AG08395 (cell line): Measurements from ENCODE around the gene WDR26.
"Not testable (repeated sequence)": the region's sequence is repeated elsewhere in the genome, so short reads cannot be mapped to it uniquely, and the experiment has no call there.

ENCODE experiments used
- DNase-seq: peaks from one replicate; pipeline ENCODE4 v3.0.0; 2012; ENCODE audit warnings: mixed read lengths, low spot score

Gene WDR26

DNA sequence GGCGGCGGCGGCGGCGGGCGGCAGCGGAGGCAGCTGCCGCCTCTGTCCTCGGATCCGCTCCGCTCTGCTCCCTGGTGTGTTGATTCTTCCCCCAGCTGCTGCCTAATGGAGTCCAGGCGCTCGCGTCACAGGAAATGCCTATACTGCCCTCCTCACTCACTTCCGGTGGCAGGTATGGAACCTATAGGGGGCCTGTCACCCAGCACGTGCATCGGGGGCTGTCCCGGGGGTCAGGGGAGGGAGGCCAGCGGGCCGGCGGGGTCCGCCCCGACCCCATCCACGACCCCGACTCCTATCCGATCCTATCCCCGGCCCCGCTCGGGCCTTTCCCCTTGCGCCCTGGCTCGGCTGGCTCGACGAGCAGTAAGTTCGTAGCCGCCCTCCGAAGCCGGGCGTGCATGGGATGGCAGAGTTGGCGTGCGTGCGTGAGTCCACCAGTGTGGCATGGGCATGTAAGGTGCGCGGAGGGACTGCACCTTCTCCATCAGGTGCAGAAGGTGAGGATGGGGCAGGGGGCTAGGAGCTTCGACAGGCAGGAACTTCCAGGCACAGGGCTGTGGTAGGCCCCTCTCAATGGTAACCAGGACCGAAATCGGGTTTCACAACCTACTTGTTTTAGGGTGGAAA is at the start of gene WDR26:
Gene WDR26 (minus strand): TSS at position 107 of the 627 bp plus-strand sequence.
- peak; percentile 76 for DNase-seq

DNA sequence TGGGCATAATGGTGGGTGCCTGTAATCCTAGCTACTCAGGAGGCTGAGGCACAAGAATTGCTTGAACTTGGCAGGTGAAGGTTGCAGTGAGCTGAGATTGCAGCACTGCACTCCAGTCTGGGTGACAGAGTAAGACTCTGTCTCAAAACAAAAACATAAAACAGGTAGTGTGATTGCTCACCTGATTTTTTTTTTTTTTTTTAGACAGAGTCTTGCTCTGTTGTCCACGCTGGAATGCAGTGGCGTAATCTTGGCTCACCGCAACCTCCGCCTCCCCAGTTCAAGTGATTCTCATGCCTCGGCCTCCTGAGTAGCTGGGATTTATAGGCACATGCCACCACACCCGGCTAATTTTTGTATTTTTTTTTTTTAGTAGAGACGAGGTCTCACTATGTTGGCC is 48.6 kb upstream of the WDR26 start:
- DNase-seq, result not testable (repeated sequence)

DNA sequence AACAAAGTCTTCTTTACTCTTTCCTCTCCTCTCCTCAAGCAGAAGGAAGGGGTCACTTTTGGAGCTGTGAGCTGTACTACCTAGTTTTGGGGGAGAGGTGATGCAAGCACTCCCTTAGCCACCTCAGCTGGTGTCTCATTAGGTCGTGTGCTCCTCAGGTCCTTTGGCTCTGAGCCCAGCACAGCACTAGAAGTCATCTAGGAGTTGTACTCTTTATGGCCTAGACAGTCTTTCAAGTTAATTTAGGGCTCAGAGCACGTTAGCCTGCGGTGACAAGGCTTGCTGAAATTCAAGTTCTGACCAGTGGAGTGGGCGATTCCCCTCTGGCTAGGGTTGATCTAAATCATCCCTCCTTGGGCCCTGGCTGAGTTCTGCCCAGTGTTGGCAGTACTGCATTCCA is 48.0 kb upstream of the WDR26 start:
- DNase-seq, result no peak

DNA sequence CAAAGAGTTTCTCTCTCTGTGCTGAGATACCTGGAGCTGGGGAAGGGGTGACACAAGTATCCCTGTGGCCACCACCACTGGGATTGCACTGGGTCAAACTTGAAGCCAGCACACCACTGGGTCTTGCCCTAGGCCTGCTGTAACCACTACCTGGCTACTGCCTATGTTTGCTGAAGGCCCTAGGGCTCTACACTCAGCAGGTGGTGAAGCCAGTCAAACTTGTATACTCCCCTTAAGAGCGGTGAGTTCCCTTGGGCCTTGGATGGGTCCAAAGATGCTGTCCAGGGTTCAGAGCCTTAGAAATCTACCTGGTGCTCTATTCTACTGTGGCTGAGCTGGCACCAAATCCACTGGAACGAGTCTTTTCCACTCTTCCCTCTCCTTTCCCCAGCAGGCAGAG is 47.0 kb upstream of the WDR26 start:
- DNase-seq, result no peak

DNA sequence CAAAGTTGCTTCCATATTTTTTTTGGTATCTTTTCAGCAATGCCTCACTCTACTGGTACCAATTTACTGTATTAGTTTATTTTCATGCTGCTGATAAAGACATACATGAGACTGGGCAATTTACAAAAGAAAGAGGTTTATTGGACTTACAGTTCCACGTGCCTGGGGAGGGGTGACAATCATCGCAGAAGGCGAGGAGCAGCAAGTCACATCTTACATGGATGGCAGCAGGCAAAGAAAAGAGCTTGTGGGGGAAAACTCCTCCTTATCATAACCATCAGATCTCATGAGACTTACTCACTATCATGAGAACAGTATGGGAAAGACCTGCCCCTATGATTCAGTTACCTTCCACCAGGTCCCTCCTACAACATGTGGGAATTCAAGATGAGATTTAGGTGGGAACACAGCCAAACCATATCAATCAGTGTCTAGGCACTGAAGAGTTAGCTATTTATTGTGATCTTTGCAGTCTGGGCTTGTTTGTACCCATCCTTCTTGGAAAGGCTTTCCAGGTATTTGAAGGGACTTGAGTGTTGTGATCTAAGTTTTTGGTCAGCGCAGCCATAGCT is 46.4 kb upstream of the WDR26 start:
- DNase-seq, result not testable (repeated sequence)

DNA sequence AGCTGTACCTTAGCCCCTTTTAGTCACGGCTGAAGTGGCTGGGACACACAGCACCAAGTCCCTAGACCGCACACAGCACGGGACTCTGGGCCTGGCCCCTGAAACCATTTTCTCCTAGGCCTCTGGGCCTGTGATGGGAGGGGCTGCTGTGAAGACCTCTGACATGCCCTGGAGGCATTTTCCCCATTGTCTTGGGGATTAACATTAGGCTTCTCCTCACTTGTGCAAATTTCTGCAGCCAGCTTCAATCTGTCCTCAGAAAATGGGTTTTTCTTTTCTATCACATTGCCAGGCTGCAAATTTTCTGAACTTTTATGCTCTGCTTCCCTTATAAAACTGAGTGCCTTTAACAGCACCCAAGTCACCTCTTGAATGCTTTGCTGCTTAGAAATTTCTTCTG is 45.6 kb upstream of the WDR26 start:
- DNase-seq, result not testable (repeated sequence)

DNA sequence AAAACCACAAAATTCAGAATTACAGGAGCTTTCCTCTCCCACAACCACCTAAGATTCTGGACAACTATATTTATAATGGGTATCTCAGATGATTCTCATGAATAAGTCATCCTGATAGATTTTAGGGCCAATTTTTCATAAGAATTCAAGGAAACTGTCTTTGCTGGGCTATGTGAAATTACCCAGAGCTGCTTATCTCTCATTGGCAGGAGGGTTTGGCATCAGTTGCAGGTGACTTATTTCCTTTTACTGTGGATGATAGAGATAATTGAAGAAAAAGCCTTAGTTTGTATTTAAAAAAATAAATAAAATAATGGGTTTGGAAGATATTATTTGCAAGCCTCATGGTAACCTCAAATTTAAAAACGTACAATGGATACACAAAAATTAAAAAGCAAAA is 38.2 kb upstream of the WDR26 start:
- DNase-seq, result no peak

DNA sequence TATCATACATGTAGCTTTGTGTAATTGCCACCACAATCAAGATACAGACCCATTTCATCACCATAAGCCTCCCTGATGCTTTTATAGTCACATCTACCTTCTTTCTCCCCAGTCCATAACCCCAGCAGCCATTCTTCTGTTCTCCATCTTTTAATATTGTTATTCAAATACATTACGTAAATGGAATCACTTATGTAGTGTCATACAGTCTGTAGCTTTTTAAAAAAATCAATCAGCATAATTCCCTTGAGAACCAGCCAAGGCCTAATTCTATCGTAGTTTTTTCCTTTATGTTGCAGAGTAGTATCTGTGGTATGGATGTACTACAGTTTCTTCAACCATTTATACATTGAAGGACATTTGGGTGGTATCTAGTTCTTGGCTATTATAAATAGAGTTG is 31.6 kb upstream of the WDR26 start:
- DNase-seq, result no peak

DNA sequence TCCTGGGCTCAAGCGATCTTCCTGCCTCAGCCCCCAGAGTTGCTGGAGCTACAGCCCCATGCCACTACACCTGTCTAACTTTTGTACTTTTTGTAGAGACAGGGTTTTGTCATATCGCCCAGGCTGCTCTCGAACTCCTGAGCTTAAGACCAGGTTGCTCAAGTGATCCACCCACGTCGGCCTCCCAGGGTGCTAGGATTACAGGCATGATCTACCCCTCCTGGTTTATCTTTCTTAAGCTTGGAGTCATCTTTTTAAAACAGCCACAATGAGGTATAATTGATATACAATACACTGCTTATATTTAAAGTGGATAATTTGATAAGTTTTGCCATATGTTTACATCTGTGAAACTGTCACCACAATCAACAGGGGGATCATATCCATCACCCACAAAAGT is 25.4 kb upstream of the WDR26 start:
- no peak for DNase-seq

DNA sequence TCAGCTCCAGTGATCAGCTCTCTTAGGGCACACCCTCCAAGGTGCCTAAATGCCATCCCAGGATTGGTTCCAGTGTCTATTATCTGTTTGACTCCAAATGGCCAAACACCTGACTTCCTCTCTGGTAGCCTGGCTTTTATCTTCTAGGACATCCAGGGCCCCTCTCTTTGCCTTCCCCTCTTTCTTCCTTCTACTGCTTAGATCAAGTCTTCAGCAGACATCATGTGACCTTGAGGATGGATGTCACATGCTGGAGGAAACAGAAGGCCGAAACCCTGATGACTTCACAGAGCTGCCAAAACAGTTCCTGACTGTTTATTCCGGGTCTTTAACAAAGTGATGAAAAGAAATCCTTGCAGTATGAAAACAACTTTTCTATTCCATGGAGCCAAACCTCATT is 24.4 kb upstream of the WDR26 start:
- no peak for DNase-seq

DNA sequence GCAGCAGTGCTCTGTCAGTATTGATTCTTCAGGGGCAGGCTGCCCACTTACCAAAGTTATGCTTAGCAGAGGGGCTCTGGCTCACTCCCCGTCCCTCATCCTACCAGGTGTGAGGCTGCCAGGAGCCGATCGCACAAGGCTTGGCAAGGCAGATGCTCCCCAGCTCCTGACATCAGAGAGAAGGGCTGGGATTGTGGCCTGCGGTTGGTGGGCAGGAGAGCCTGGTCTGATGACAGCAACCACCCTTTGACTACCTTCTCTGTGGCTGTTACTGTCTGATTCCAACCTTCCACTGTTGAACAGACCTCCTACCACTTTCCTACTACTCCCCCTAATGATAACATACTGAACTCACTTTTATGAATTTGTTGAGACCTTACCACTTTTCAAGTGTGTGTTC is 23.7 kb upstream of the WDR26 start:
- no peak for DNase-seq

DNA sequence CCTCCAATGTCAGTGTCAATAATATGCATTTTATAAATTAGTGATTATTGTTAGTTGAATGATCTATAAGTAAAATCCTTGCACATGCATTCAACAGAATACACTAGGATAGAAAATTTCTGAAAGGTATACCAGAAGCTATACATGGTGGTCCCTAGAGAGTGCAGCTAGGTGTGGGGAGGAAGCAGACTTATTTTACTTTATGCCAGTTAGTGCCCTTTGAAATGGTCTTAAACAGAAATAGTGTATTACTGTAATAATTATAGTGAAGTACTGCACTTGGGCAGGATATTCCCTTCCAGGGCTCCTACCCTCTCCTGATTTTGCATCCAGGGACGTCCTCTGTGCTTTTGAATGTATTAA is 23.2 kb upstream of the WDR26 start:
- DNase-seq, result no peak

DNA sequence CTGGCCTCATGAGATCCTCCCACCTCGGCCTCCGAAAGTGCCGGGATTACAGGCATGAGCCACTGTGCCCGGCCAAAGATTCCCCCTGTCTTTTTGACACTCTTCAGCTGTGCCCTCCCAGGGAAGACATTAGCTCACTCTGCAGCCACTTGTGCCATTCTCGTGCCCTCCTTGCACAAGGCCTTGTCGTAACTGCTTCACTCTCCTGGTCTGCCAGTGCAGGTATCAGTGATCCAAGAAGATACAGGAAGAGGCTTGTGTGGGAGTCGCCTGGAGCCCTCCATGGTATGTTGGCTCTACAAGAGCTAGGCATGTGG is 22.0 kb upstream of the WDR26 start:
- DNase-seq, result no peak

DNA sequence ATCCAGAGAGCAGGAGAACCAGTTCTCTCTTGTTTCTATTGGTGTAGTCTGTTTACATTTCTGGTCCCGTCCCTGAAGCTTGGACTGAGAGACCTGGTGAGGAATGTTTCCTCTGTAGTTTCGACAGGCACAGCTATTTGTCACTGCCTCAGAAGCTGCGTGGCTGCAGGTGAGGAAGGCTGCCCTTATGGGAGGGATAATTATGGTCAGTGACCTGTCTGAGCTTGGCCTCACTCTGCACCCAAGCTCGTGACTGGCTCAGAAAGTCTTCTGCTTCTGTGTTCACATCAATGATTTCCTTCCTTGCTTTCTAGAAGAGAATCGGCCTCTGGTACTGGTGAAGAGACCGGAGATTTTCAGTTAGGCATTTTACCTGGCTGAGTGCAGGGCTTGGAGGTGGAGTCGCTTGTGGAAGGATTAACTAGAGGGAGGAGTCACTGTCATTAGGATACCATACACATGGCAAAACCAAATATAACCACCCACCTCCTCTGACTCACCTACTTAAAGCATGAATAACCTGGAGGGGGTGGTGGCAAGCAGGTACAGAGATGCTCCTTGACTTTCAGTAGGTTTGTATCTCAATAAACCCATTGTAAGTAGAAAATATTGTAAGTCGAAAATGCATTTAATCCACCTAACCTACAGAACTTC is 19.9 kb upstream of the WDR26 start:
- DNase-seq, result no peak

DNA sequence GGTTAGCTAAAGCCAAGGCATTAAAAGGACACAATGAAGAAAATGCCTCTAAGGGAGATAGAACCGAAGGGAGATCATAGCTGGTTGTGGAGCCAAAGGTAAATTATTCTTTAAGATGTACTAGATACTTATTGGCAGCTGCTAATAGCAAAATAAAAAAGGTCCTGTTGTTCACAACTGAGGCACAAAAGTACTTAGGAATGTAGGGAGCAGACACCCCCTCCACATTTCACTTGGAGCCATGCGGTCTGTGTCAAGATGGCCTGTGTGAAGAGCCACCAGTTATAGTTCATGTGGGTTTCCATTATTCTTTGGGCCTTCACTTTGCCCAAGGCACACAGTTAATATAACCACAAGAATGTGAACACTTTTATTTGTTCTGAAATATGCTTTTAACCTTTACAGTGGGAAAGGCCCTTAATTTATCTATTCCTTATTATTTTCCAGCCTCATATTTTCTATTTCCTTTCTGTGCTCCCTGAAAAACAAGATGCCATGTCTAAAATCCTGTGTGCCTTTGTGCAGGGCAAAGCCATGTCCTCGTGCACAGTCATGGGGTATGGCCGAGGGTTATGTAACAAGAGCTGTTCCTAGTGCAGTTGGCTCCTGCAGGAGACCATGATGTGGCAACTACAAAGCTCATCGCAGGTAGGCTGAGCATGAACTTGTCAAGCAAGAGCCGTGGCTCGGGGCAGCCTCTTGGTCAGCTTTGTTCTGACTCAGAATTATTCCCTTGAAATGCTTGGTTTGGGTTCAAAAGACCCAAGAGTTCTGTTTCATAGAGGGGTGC is 16.2 kb upstream of the WDR26 start:
- DNase-seq, result no peak

DNA sequence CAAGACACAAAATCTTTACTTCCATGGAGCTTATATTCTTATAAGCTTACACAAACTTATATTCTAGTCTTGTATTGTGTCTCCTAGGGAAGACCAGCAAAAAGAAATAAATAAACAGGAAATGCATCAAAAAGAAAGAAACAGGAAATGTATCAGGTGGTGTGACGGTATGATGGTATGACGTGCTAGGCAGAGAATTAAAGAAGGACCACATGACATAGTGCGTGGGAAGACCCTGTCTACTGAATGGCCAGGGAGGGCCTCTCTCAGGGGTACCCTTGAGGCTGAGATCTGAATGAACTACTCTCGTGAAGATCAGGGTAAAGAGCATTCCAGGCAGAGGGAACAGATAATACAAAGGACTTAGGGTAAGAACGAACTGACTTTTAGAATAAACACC is 15.6 kb upstream of the WDR26 start:
- DNase-seq, result no peak

DNA sequence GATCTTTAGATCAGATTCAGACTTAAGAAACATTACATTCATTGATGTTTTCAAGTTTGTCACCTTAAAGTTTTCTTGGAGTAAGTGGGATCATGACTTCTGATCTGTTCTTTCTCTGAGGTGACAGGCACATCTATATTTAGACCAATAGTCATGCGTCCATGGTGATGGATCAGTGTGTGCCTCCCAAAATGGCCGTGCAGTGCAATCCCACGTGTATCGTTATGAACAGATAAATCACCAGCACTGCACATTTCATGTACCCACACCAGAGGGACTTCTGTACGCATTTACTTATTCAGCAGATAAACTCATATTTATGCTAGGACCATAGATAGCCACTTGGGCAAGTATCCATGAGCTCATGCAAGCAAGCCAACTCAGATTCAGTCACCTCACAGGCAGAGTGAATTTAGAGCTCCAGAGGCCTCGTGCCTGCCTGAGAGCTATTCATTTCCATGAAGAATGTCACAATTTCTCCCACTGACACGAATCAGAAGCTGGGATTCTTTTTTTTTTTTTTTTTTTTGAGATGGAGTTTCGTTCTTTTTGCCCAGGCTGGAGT is 13.9 kb upstream of the WDR26 start:
- DNase-seq, result no peak

DNA sequence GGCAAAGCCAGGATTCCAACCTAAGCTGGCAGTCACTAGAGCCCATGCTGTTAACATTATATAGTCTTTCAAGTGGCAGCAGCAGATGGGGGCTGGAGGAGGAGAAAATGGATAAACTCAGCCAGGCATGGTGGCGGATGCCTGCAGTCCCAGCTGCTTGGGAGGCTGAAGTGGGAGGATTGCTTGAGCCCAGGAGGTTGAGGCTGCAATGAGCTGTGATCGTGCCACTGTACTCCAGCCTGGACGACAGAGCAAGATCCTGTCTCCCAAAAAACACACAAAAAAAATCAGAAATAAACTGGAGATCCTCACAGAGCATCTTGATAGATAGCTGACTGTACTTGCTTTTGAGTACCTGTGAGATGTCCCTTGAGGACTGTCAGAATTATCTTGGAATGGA is 13.4 kb upstream of the WDR26 start:
- DNase-seq, result no peak

DNA sequence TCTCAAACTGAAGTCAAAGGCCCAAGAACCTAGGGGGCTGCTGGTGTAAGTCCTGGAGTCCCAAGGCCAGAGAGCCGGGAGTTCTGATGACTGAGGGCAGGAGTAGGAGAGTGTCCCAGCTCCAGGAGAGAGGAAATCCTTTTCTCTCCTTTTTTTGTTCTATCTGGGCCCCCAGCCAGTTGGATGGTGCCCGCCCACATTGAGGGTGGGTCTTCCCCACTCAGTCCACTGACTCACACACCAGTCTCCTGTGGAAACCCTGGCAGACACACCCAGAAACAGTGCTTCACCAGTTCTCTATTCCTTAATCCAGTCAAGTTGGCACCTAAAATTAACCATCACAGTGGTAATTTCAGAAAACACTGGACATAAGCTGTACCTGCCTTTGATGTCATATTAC is 12.7 kb upstream of the WDR26 start:
- DNase-seq, result peak; percentile 62

DNA sequence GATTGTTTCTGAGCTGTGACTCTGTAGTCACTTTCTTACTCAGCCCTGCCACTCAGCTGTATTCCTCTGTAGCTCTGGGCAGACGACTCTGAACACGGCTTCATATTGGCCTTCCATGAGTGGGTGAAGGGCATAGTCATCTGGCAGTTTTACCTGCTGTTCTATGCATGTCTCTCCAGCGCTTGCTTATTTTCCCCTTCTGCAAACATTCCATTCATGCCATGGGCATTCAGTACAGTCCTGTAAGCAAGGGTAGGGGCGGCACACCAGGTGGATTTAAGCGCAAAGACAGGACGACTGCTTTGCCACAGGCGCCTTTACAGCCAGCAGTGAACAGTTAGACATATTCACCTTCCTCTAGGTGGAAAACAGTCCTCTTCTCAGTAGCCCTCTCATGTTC is 4.4 kb upstream of the WDR26 start:
- DNase-seq, result no peak

DNA sequence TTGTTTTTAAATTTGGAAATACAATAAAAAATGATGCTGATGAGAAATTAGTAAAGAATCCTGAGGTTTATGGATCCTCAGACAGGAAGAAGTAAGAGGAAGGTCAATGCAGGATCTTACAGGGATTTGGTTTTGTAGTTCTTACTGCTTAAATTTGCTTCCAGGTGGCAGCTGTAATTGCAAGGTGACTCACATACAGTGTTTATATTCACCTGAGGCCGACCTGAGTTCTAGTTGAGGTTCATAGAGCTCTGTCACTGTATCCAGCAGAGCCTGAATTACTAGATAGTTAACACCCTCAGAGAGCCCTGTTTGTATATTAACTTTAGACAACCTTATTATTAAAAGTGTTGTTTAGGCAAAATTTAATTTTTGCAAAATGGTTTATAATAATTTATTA is 1.4 kb upstream of the WDR26 start:
- DNase-seq, result no peak

DNA sequence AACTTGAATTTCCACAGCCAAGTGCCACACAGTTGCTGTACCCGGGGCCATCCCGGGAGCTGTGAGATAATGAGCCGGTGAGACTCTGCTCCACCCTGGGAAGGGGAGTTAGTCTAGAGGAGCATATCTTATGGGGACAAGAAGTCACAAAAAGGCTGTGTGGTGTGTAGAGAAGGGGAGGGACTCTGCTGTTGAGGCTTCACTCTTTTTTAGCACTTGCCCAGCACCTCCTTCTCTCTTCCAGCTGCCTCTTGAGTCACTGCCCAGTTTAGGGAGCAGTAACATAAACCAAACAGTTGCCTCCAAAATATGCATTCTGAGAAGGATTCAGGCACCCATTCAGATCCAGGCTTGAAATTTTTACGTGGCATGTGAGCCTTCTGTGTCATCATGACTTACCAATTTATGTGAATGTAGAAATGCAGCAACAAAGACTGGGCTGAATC is 744 bp upstream of the WDR26 start:
- DNase-seq, result peak; percentile 69
